IMR-90 (cell line): ENCODE results near the gene CARMIL1.

Experiments
- BHLHE40 ChIP-seq: fragments of 150-350 bp; IDR thresholded peaks from 2 replicates; pipeline ENCODE4 v1.6.1; 2016; ENCODE audit warnings: mild to moderate bottlenecking, low read depth, low read length
- CEBPB ChIP-seq: IDR thresholded peaks from 2 replicates; pipeline ENCODE4 v1.6.1; 2012; ENCODE audit warnings: low read depth, low read length, improper control_type of control experiment
- CHD1 ChIP-seq: IDR thresholded peaks from 2 replicates; pipeline ENCODE4 v1.6.1; 2012; ENCODE audit warnings: low read depth, low read length, improper control_type of control experiment
- FOS ChIP-seq: fragments of 150-350 bp; IDR thresholded peaks from 2 replicates; pipeline ENCODE4 v1.6.1; 2016; ENCODE audit warnings: low read depth, low read length
- MAZ ChIP-seq: IDR thresholded peaks from 2 replicates; pipeline ENCODE4 v1.6.1; 2012; ENCODE audit warnings: low read depth, mild to moderate bottlenecking, low read length, improper control_type of control experiment, moderate library complexity, borderline replicate concordance
- MXI1 ChIP-seq: IDR thresholded peaks from 2 replicates; pipeline ENCODE4 v1.6.1; 2012; ENCODE audit warnings: low read depth, mild to moderate bottlenecking, low read length, moderate library complexity, borderline replicate concordance
- POLR2A ChIP-seq: IDR thresholded peaks from 2 replicates; pipeline ENCODE4 v1.6.1; 2012; ENCODE audit warnings: mild to moderate bottlenecking, low read depth, low read length
- RAD21 ChIP-seq: IDR thresholded peaks from 2 replicates; pipeline ENCODE4 v1.6.1; 2012; ENCODE audit warnings: low read length, improper control_type of control experiment
- RCOR1 ChIP-seq: IDR thresholded peaks from 2 replicates; pipeline ENCODE4 v1.6.1; 2012; ENCODE audit warnings: mild to moderate bottlenecking, low read length, improper control_type of control experiment; ENCODE audit not compliant: insufficient replicate concordance
- RFX5 ChIP-seq: IDR thresholded peaks from 2 replicates; pipeline ENCODE4 v1.8.0; 2012; ENCODE audit warnings: low read depth, mild to moderate bottlenecking, low read length, moderate library complexity
- SMC3 ChIP-seq: fragments of 150-350 bp; IDR thresholded peaks from 2 replicates; pipeline ENCODE4 v1.6.1; 2016; ENCODE audit warnings: low read depth, mild to moderate bottlenecking, antibody characterized with exemption, low read length, moderate library complexity
- TF ChIP-seq, protein P1 (sequence below): conservative IDR thresholded peaks from 2 replicates; pipeline ENCODE4 v1.5.1; 2012; ENCODE audit warnings: mild to moderate bottlenecking, low read depth, low read length, improper control_type of control experiment
- TF ChIP-seq, protein P2 (sequence below): fragments of 150-350 bp; IDR thresholded peaks from 2 replicates; pipeline ENCODE4 v1.6.1; 2017; ENCODE audit warnings: mild to moderate bottlenecking, antibody characterized with exemption, low read length, low read depth

DNA sequence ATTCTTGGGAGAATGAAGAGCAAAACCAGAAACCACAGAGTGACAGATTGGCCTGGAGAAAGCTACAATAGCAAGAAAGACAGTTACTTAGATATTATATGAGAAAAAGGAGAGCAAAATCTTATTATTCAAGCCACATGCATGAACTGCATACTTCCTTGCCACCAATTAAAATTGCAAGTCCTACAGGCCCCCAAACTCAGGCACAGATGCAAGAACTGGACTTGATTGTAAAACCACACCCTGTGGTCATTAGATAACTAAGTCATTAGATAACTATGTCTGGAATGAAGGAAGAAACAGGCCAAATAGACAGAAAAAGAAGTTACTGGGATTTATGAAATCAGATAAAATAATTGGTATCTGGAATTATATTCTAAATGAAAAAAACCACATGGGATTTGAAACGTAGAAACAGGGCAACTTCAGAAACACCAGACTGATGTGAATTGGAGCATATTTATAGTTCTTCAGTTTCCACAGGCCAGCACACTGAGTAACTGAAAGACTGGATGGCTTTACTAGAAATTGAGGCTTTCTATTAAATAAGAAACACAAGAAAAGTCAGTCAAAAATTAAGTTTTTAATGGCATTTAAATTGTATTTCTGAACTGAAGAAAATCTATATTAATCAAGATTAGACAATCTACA, 49.4 kb upstream of the CARMIL1 start:
- TF ChIP-seq, protein P1, sequence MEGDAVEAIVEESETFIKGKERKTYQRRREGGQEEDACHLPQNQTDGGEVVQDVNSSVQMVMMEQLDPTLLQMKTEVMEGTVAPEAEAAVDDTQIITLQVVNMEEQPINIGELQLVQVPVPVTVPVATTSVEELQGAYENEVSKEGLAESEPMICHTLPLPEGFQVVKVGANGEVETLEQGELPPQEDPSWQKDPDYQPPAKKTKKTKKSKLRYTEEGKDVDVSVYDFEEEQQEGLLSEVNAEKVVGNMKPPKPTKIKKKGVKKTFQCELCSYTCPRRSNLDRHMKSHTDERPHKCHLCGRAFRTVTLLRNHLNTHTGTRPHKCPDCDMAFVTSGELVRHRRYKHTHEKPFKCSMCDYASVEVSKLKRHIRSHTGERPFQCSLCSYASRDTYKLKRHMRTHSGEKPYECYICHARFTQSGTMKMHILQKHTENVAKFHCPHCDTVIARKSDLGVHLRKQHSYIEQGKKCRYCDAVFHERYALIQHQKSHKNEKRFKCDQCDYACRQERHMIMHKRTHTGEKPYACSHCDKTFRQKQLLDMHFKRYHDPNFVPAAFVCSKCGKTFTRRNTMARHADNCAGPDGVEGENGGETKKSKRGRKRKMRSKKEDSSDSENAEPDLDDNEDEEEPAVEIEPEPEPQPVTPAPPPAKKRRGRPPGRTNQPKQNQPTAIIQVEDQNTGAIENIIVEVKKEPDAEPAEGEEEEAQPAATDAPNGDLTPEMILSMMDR = no peak
- no peak for TF ChIP-seq POLR2A
- no peak for TF ChIP-seq CEBPB
- no peak for TF ChIP-seq RCOR1
- TF ChIP-seq RAD21 = no peak
- no peak for TF ChIP-seq CHD1
- no peak for TF ChIP-seq MXI1
- TF ChIP-seq RFX5 = no peak
- TF ChIP-seq BHLHE40 = no peak
- TF ChIP-seq, protein P2, sequence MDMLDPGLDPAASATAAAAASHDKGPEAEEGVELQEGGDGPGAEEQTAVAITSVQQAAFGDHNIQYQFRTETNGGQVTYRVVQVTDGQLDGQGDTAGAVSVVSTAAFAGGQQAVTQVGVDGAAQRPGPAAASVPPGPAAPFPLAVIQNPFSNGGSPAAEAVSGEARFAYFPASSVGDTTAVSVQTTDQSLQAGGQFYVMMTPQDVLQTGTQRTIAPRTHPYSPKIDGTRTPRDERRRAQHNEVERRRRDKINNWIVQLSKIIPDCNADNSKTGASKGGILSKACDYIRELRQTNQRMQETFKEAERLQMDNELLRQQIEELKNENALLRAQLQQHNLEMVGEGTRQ = no peak
- TF ChIP-seq MAZ = no peak
- no peak for TF ChIP-seq FOS
- TF ChIP-seq SMC3 = no peak
